Adipocyte (in vitro differentiated cells): ENCODE data around the gene MOGAT1.

Source experiments
- DNase-seq: peaks from one replicate; pipeline ENCODE4 v3.0.0-alpha.2; 2015; ENCODE audit warnings: low read depth
- H3K27me3 ChIP-seq: replicated peaks from 2 replicates; pipeline ENCODE4 v1.7.0; 2013; ENCODE audit warnings: mild to moderate bottlenecking, low read length, moderate library complexity; ENCODE audit not compliant: control insufficient read depth, insufficient read depth
- H3K36me3 ChIP-seq: 2 replicates; pipeline ENCODE4 v1.7.0; 2013; ENCODE audit warnings: low read length, mild to moderate bottlenecking, moderate library complexity; ENCODE audit not compliant: control insufficient read depth, insufficient read depth, severe bottlenecking
- H3K4me1 ChIP-seq: 2 replicates; pipeline ENCODE4 v1.7.0; 2013; ENCODE audit warnings: mild to moderate bottlenecking, low read length, moderate library complexity; ENCODE audit not compliant: control insufficient read depth, insufficient read depth
- H3K4me3 ChIP-seq: 2 replicates; pipeline ENCODE4 v1.7.0; 2013; ENCODE audit warnings: mild to moderate bottlenecking, low read length, moderate library complexity
- H3K9ac ChIP-seq: 2 replicates; pipeline ENCODE4 v1.7.0; 2013; ENCODE audit warnings: mild to moderate bottlenecking, low read length, moderate library complexity
- H3K9me3 ChIP-seq: 2 replicates; pipeline ENCODE4 v1.7.0; 2013; ENCODE audit warnings: mild to moderate bottlenecking, low read length, moderate library complexity; ENCODE audit not compliant: control insufficient read depth

MOGAT1 gene

GRCh38 chr2:222671259-222672067 is at the start of gene MOGAT1:
MOGAT1 (plus strand) TSS chr2:222671658; CDS start chr2:222671786, 128 bp downstream.
- Histone ChIP-seq H3K9ac (peak within 1 kb of the TSS; percentile 86), H3K27me3 (no peaks in the 10 kb centered on the region), H3K4me3 (peak within 1 kb of the TSS; percentile 82), H3K36me3 (no peaks in the 10 kb centered on the region), H3K4me1 (peaks cover 19% of the 10 kb centered on the region), H3K9me3 (no peaks in the 10 kb centered on the region)
- peak; percentile 36 for DNase-seq

GRCh38 chr2:222621893-222622292 is 49.6 kb upstream of the MOGAT1 start:
- no peaks in the 10 kb centered on the region for H3K27me3 ChIP-seq
- no peak overlapping the region for H3K4me3 ChIP-seq
- no peak overlapping the region for H3K9ac ChIP-seq
- no peak for DNase-seq
- peaks cover 85% of the 10 kb centered on the region for H3K36me3 ChIP-seq
- no peaks in the 10 kb centered on the region for H3K9me3 ChIP-seq
- H3K4me1 ChIP-seq: no peaks in the 10 kb centered on the region

GRCh38 chr2:222622910-222623309 is 48.5 kb upstream of the MOGAT1 start:
- Histone ChIP-seq H3K27me3 (no peaks in the 10 kb centered on the region), H3K9me3 (no peaks in the 10 kb centered on the region), H3K36me3 (peaks cover 87% of the 10 kb centered on the region), H3K9ac (no peak overlapping the region), H3K4me1 (no peaks in the 10 kb centered on the region), H3K4me3 (no peak overlapping the region)
- peak; percentile 3 for DNase-seq

GRCh38 chr2:222623756-222624309 is 47.6 kb upstream of the MOGAT1 start:
- Histone ChIP-seq H3K4me3 (no peak overlapping the region), H3K9me3 (no peaks in the 10 kb centered on the region), H3K9ac (no peak overlapping the region), H3K4me1 (no peaks in the 10 kb centered on the region), H3K36me3 (peaks cover 87% of the 10 kb centered on the region), H3K27me3 (no peaks in the 10 kb centered on the region)
- DNase-seq: no peak

GRCh38 chr2:222627764-222628163 is 43.7 kb upstream of the MOGAT1 start:
- H3K9ac ChIP-seq: no peak overlapping the region
- no peaks in the 10 kb centered on the region for H3K27me3 ChIP-seq
- peaks cover 92% of the 10 kb centered on the region for H3K36me3 ChIP-seq
- H3K4me1 ChIP-seq: no peaks in the 10 kb centered on the region
- no peak for DNase-seq
- H3K9me3 ChIP-seq: no peaks in the 10 kb centered on the region
- no peak overlapping the region for H3K4me3 ChIP-seq

- no peak for DNase-seq
- Histone ChIP-seq H3K36me3 (peaks cover 94% of the 10 kb centered on the region), H3K4me3 (no peak overlapping the region), H3K9me3 (no peaks in the 10 kb centered on the region), H3K4me1 (peaks cover 7% of the 10 kb centered on the region), H3K27me3 (no peaks in the 10 kb centered on the region), H3K9ac (no peak overlapping the region)
Measured at GRCh38 chr2:222635295-222635694, 36.2 kb upstream of the MOGAT1 start.

GRCh38 chr2:222637067-222637466 is 34.4 kb upstream of the MOGAT1 start:
- H3K36me3 ChIP-seq: peaks cover 88% of the 10 kb centered on the region
- H3K9me3 ChIP-seq: no peaks in the 10 kb centered on the region
- H3K4me1 ChIP-seq: peaks cover 7% of the 10 kb centered on the region
- no peak overlapping the region for H3K4me3 ChIP-seq
- H3K9ac ChIP-seq: no peak overlapping the region
- DNase-seq: no peak
- H3K27me3 ChIP-seq: no peaks in the 10 kb centered on the region

GRCh38 chr2:222641336-222641735 is 30.1 kb upstream of the MOGAT1 start:
- H3K27me3 ChIP-seq: no peaks in the 10 kb centered on the region
- H3K9ac ChIP-seq: no peak overlapping the region
- no peak for DNase-seq
- peaks cover 7% of the 10 kb centered on the region for H3K4me1 ChIP-seq
- H3K9me3 ChIP-seq: no peaks in the 10 kb centered on the region
- H3K36me3 ChIP-seq: peaks cover 87% of the 10 kb centered on the region
- no peak overlapping the region for H3K4me3 ChIP-seq

- DNase-seq: no peak
- Histone ChIP-seq H3K9me3 (no peaks in the 10 kb centered on the region), H3K36me3 (peaks cover 87% of the 10 kb centered on the region), H3K27me3 (no peaks in the 10 kb centered on the region), H3K4me3 (no peak overlapping the region), H3K9ac (no peak overlapping the region), H3K4me1 (no peaks in the 10 kb centered on the region)
Measured at GRCh38 chr2:222643134-222643533, 28.3 kb upstream of the MOGAT1 start.

- DNase-seq: no peak
- H3K36me3 ChIP-seq: peaks cover 63% of the 10 kb centered on the region
- H3K9me3 ChIP-seq: no peaks in the 10 kb centered on the region
- H3K27me3 ChIP-seq: no peaks in the 10 kb centered on the region
- H3K4me3 ChIP-seq: no peak overlapping the region
- no peaks in the 10 kb centered on the region for H3K4me1 ChIP-seq
- no peak overlapping the region for H3K9ac ChIP-seq
Measured at GRCh38 chr2:222646008-222646407, 25.4 kb upstream of the MOGAT1 start.

- Histone ChIP-seq H3K27me3 (no peaks in the 10 kb centered on the region), H3K9ac (no peak overlapping the region), H3K36me3 (peaks cover 32% of the 10 kb centered on the region), H3K4me1 (peaks cover 13% of the 10 kb centered on the region), H3K4me3 (no peak overlapping the region), H3K9me3 (no peaks in the 10 kb centered on the region)
- DNase-seq: no peak
Measured at GRCh38 chr2:222649801-222650200, 21.7 kb upstream of the MOGAT1 start.
